DOHH2 (cell line): ENCODE measurements around the gene ZBTB24.

ENCODE experiments used
- H3F3A ChIP-seq: fragments of 200-600 bp; sonication (generic), shearing (Covaris generic); 2 replicates; pipeline ENCODE4 v1.6.0; 2016; ENCODE audit warnings: antibody characterized with exemption, mild to moderate bottlenecking; ENCODE audit not compliant: control insufficient read depth, insufficient read depth
- H3K27ac ChIP-seq: fragments of 200-600 bp; sonication (generic); 2 replicates; pipeline ENCODE4 v1.5.1; 2014; ENCODE audit warnings: low read depth, mild to moderate bottlenecking, low read length, moderate library complexity
- H3K27me3 ChIP-seq: fragments of 200-600 bp; sonication (generic); 2 replicates; pipeline ENCODE4 v1.6.1; 2014; ENCODE audit warnings: mild to moderate bottlenecking, low read length, mixed read lengths; ENCODE audit not compliant: control insufficient read depth
- H3K36me3 ChIP-seq: fragments of 200-600 bp; sonication (generic); 2 replicates; pipeline ENCODE4 v1.6.1; 2014; ENCODE audit warnings: mild to moderate bottlenecking, low read length, moderate library complexity, mixed read lengths; ENCODE audit not compliant: control insufficient read depth
- H3K4me1 ChIP-seq: fragments of 200-600 bp; sonication (generic); 2 replicates; pipeline ENCODE4 v1.6.1; 2014; ENCODE audit warnings: mild to moderate bottlenecking, low read length, mixed read lengths; ENCODE audit not compliant: control insufficient read depth
- H3K4me2 ChIP-seq: fragments of 200-600 bp; sonication (generic); 2 replicates; pipeline ENCODE4 v1.6.0; 2014; ENCODE audit warnings: mild to moderate bottlenecking, low read length, moderate library complexity
- H3K4me3 ChIP-seq: fragments of 200-600 bp; sonication (generic); 2 replicates; pipeline ENCODE4 v1.5.1; 2014; ENCODE audit warnings: mild to moderate bottlenecking, low read length, mixed read lengths
- H3K79me2 ChIP-seq: fragments of 200-600 bp; sonication (generic); 2 replicates; pipeline ENCODE4 v1.6.1; 2014; ENCODE audit warnings: mild to moderate bottlenecking, low read length, mixed read lengths; ENCODE audit not compliant: control insufficient read depth
- H3K9me2 ChIP-seq: fragments of 200-600 bp; sonication (generic); replicated peaks from 2 replicates; pipeline ENCODE4 v1.6.1; 2014; ENCODE audit warnings: mild to moderate bottlenecking, low read length, mixed read lengths; ENCODE audit not compliant: control insufficient read depth
- H3K9me3 ChIP-seq: fragments of 200-600 bp; sonication (generic); 2 replicates; pipeline ENCODE4 v1.6.1; 2014; ENCODE audit warnings: antibody characterized with exemption, low read length, mixed read lengths; ENCODE audit not compliant: control insufficient read depth, insufficient read depth
- H4K20me1 ChIP-seq: fragments of 200-600 bp; sonication (generic); 2 replicates; pipeline ENCODE4 v1.6.0; 2014; ENCODE audit warnings: low read depth, mild to moderate bottlenecking, antibody characterized with exemption, low read length, moderate library complexity; ENCODE audit not compliant: control insufficient read depth, insufficient read depth
- EZH2phosphoT487 ChIP-seq: fragments of 200-600 bp; sonication (generic); IDR thresholded peaks from 2 replicates; pipeline ENCODE4 v1.6.1; 2017; ENCODE audit warnings: borderline replicate concordance, mild to moderate bottlenecking, antibody characterized with exemption, low read length, moderate library complexity, mixed read lengths
- TF ChIP-seq, protein P1 (sequence below): fragments of 200-600 bp; sonication (generic); IDR thresholded peaks from one replicate; pipeline ENCODE4 v1.5.1; 2014; ENCODE audit warnings: antibody characterized with exemption, mild to moderate bottlenecking, low read depth, low read length; ENCODE audit not compliant: poor library complexity, severe bottlenecking

The ZBTB24 gene

DNA sequence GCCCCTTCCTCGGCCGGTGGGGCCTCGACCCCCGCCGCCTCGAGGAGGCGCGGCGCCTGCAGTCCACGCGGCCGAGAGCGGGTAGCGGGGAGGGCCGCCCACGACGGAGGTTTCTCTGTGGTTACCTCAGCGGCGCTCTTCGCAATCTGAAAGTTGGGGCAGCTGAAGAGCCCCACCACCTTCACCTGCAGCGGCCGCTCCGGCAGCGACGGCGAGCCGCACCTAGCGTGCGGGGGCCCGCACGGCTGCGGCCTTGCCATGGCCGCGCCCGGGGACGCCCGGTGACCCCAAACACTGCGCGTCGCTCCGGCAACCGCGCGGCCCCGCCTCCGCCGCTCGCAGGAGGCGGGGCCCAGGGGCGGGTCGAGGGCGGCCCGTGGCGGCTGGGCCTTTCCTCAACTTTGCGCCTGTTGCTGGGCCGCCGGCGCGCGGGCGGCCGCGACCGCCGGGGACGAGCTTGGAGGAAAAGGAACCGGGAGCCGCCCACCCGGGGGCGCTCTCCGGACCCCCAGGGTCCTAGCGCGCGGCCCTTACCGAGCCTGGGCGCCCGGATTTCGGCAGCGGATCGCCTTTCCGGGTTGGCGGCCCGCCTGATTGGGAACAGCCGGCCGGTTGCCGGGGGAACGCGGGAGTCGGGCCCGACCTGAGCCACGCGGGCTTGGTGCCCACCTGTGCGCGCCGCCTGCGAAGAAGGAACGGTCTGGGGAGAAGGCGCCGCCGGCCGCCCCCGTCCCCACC, 42.5 kb downstream of the ZBTB24 start, which contains the start of the genes PPIL6 and SMPD2:
Gene PPIL6, minus strand, starts transcription at position 298 of the 738 bp plus-strand sequence. Its CDS starts 38 bp downstream, at position 260.
Gene SMPD2, plus strand, starts transcription at position 394 of the 738 bp plus-strand sequence. CDS start 398 bp downstream, outside the sequence.
- peaks cover 20% of the 10 kb centered on the region for H3K4me1 ChIP-seq
- H3K36me3 ChIP-seq = peaks cover 44% of the 10 kb centered on the region
- peak within 1 kb of the TSS; percentile 94 for H3K4me3 ChIP-seq
- H3K79me2 ChIP-seq = peaks cover 18% of the 10 kb centered on the region
- H3K27ac ChIP-seq = peak within 1 kb of the TSS; percentile 63
- H4K20me1 ChIP-seq = peaks cover 3% of the 10 kb centered on the region
- TF ChIP-seq EZH2phosphoT487 = no peak
- TF ChIP-seq, protein P1, sequence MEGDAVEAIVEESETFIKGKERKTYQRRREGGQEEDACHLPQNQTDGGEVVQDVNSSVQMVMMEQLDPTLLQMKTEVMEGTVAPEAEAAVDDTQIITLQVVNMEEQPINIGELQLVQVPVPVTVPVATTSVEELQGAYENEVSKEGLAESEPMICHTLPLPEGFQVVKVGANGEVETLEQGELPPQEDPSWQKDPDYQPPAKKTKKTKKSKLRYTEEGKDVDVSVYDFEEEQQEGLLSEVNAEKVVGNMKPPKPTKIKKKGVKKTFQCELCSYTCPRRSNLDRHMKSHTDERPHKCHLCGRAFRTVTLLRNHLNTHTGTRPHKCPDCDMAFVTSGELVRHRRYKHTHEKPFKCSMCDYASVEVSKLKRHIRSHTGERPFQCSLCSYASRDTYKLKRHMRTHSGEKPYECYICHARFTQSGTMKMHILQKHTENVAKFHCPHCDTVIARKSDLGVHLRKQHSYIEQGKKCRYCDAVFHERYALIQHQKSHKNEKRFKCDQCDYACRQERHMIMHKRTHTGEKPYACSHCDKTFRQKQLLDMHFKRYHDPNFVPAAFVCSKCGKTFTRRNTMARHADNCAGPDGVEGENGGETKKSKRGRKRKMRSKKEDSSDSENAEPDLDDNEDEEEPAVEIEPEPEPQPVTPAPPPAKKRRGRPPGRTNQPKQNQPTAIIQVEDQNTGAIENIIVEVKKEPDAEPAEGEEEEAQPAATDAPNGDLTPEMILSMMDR = peak; percentile 17
- H3F3A ChIP-seq = no peaks in the 10 kb centered on the region
- H3K4me2 ChIP-seq = peak within 1 kb of the TSS; percentile 97
- H3K9me3 ChIP-seq = no peaks in the 10 kb centered on the region
- no peaks in the 10 kb centered on the region for H3K27me3 ChIP-seq
- no peaks in the 10 kb centered on the region for H3K9me2 ChIP-seq

GRCh38 chr6:109436041-109436440, 47.0 kb downstream of the ZBTB24 start:
- Histone ChIP-seq H3K27me3 (peaks cover 7% of the 10 kb centered on the region; the same call in 1 of the 2 replicates), H3K9me3 (no peaks in the 10 kb centered on the region), H3K79me2 (peaks cover 3% of the 10 kb centered on the region), H3K4me1 (peaks cover 7% of the 10 kb centered on the region), H3K36me3 (peaks cover 4% of the 10 kb centered on the region; the same call in 1 of the 2 replicates), H3K4me3 (no peak overlapping the region), H3K9me2 (no peaks in the 10 kb centered on the region), H4K20me1 (no peaks in the 10 kb centered on the region), H3K27ac (no peak overlapping the region), H3K4me2 (no peak overlapping the region), H3F3A (no peaks in the 10 kb centered on the region)
- TF ChIP-seq, protein P1 = no peak
- no peak for TF ChIP-seq EZH2phosphoT487

DNA sequence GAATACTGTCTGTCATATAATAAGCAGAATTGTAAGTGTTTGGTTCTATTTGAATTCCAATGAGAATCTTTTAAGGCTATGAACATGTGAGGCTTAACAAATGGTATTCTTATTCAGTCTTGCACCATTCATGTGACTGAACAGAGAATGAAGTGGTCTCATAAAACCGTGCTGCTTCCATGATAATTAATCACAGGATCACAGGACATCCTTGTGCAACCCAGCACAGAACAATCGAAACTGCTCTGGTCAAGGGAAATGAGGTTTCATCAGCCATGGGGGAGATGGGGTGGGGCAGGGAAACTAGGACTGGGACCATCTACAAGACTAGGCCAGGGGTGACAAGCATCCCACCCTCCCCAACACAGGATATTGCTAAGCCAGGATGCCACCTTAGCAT, 48.6 kb downstream of the ZBTB24 start:
- Histone ChIP-seq H3K27me3 (peaks cover 7% of the 10 kb centered on the region; the same call in 1 of the 2 replicates), H3K79me2 (no peaks in the 10 kb centered on the region), H3K4me1 (no peaks in the 10 kb centered on the region), H3K27ac (no peak overlapping the region), H4K20me1 (no peaks in the 10 kb centered on the region), H3K4me3 (no peak overlapping the region), H3K4me2 (no peak overlapping the region), H3K9me3 (no peaks in the 10 kb centered on the region), H3F3A (no peaks in the 10 kb centered on the region), H3K36me3 (no peaks in the 10 kb centered on the region), H3K9me2 (no peaks in the 10 kb centered on the region)
- no peak for TF ChIP-seq EZH2phosphoT487
- TF ChIP-seq, protein P1 = no peak
